GDM1 (cell line): ENCODE results near the gene CFDP1.

ENCODE experiments used
- DNase-seq: peaks from one replicate; lab custom pipeline; 2025; lab: John Stamatoyannopoulos, UW

CFDP1 gene

GRCh38 chr16:75406943-75407342 is 26.4 kb downstream of the CFDP1 start:
- DNase-seq, result no peak

GRCh38 chr16:75402821-75403475 is 30.4 kb downstream of the CFDP1 start:
- no peak for DNase-seq

- DNase-seq, result no peak
Observed at GRCh38 chr16:75402159-75402820, 31.0 kb downstream of the CFDP1 start.

GRCh38 chr16:75401691-75402090 is 31.6 kb downstream of the CFDP1 start:
- DNase-seq, result no peak

GRCh38 chr16:75398333-75398732 is 35.0 kb downstream of the CFDP1 start:
- DNase-seq, result no peak

- DNase-seq, result no peak
Observed at GRCh38 chr16:75394941-75395340, 38.4 kb downstream of the CFDP1 start.

- no peak for DNase-seq
Observed at GRCh38 chr16:75392906-75393305, 40.4 kb downstream of the CFDP1 start.

- no peak for DNase-seq
Observed at GRCh38 chr16:75390926-75391653, 42.2 kb downstream of the CFDP1 start.

GRCh38 chr16:75389096-75389690 is 44.1 kb downstream of the CFDP1 start:
- no peak for DNase-seq

- no peak for DNase-seq
Observed at GRCh38 chr16:75387951-75388350, 45.4 kb downstream of the CFDP1 start.

GRCh38 chr16:75385507-75386152 is 47.7 kb downstream of the CFDP1 start:
- DNase-seq, result peak; percentile 15

- no peak for DNase-seq
Observed at GRCh38 chr16:75383141-75383540, 50.2 kb downstream of the CFDP1 start.

GRCh38 chr16:75382611-75383010 is 50.7 kb downstream of the CFDP1 start:
- no peak for DNase-seq

GRCh38 chr16:75380870-75381269 is 52.4 kb downstream of the CFDP1 start:
- DNase-seq, result no peak

- peak; percentile 8 for DNase-seq
Observed at GRCh38 chr16:75379911-75380847, 53.1 kb downstream of the CFDP1 start.

GRCh38 chr16:75379339-75379738 is 54.0 kb downstream of the CFDP1 start:
- no peak for DNase-seq

GRCh38 chr16:75378616-75379015 is 54.7 kb downstream of the CFDP1 start:
- DNase-seq, result no peak

- DNase-seq, result no peak
Observed at GRCh38 chr16:75377729-75378386, 55.4 kb downstream of the CFDP1 start.

GRCh38 chr16:75376475-75377161 is 56.7 kb downstream of the CFDP1 start:
- no peak for DNase-seq

GRCh38 chr16:75374388-75374787 is 58.9 kb downstream of the CFDP1 start:
- no peak for DNase-seq
